Neural progenitor cell (in vitro differentiated cells): ENCODE results near the gene ASPHD2. TPM values are rescaled to one million over a fixed set of nuclear protein-coding genes. Genes with fewer than 3 reads are reported as not detected.

ENCODE experiments used
- DNase-seq: peaks from one replicate; pipeline ENCODE4 v3.0.0-alpha.2; 2016; ENCODE audit warnings: low spot score
- H2AFZ ChIP-seq: fragments of 200-600 bp; sonication (generic); replicated peaks from 2 replicates; pipeline ENCODE4 v1.6.1; 2016; ENCODE audit warnings: antibody characterized with exemption
- H3F3A ChIP-seq: fragments of 200-600 bp; sonication (generic); 2 replicates; pipeline ENCODE4 v1.6.1; 2016; ENCODE audit warnings: antibody characterized with exemption, low read depth
- H3K27ac ChIP-seq: fragments of 200-600 bp; sonication (generic); 2 replicates; pipeline ENCODE4 v1.5.1; 2016; ENCODE audit warnings: mild to moderate bottlenecking
- H3K27me3 ChIP-seq: fragments of 200-600 bp; sonication (generic); 2 replicates; pipeline ENCODE4 v1.6.1; 2016; ENCODE audit warnings: mild to moderate bottlenecking, moderate library complexity
- H3K36me3 ChIP-seq: fragments of 200-600 bp; sonication (generic); 2 replicates; pipeline ENCODE4 v1.5.1; 2016
- H3K4me1 ChIP-seq: fragments of 200-600 bp; sonication (generic); 2 replicates; pipeline ENCODE4 v1.6.1; 2016; ENCODE audit warnings: mixed run types
- H3K4me2 ChIP-seq: fragments of 200-600 bp; sonication (generic); 2 replicates; pipeline ENCODE4 v1.6.1; 2016
- H3K4me3 ChIP-seq: fragments of 200-600 bp; sonication (generic); 2 replicates; pipeline ENCODE4 v1.5.1; 2016
- H3K79me2 ChIP-seq: fragments of 200-600 bp; sonication (generic); 2 replicates; pipeline ENCODE4 v1.6.1; 2016; ENCODE audit warnings: low read depth
- H3K9ac ChIP-seq: fragments of 200-600 bp; sonication (generic); 2 replicates; pipeline ENCODE4 v1.6.1; 2016
- H3K9me3 ChIP-seq: fragments of 200-600 bp; sonication (generic); 2 replicates; pipeline ENCODE4 v1.5.1; 2016; ENCODE audit warnings: low read depth
- H4K20me1 ChIP-seq: fragments of 200-600 bp; sonication (generic); 2 replicates; pipeline ENCODE4 v1.6.1; 2016; ENCODE audit warnings: low read depth
- H3K27ac Mint-ChIP-seq: 3 replicates; pipeline ENCODE4 v1.8.0; 2021; ENCODE audit warnings: mixed read lengths
- H3K27me3 Mint-ChIP-seq: 2 replicates; pipeline ENCODE4 v1.8.0; 2022; ENCODE audit warnings: low read depth, mild to moderate bottlenecking, inconsistent platforms, moderate library complexity, mixed read lengths; ENCODE audit not compliant: insufficient read depth
- H3K36me3 Mint-ChIP-seq: 3 replicates; pipeline ENCODE4 v1.8.0; 2021; ENCODE audit warnings: mixed read lengths
- H3K4me1 Mint-ChIP-seq: 3 replicates; pipeline ENCODE4 v1.8.0; 2021; ENCODE audit warnings: mixed read lengths
- H3K4me3 Mint-ChIP-seq: 3 replicates; pipeline ENCODE4 v1.8.0; 2021; ENCODE audit warnings: mild to moderate bottlenecking, moderate library complexity, mixed read lengths
- H3K9me3 Mint-ChIP-seq: 3 replicates; pipeline ENCODE4 v1.8.0; 2020; ENCODE audit warnings: mixed read lengths
- CTCF ChIP-seq: fragments of 200-600 bp; sonication (generic); IDR thresholded peaks from 2 replicates; pipeline ENCODE4 v1.5.1; 2017; ENCODE audit warnings: antibody characterized with exemption, mild to moderate bottlenecking
- EZH2 ChIP-seq: fragments of 200-600 bp; sonication (generic); IDR thresholded peaks from 2 replicates; pipeline ENCODE4 v1.6.1; 2017; ENCODE audit warnings: antibody characterized with exemption, mild to moderate bottlenecking, moderate library complexity
- EZH2phosphoT487 ChIP-seq: fragments of 200-600 bp; sonication (generic); IDR thresholded peaks from 2 replicates; pipeline ENCODE4 v1.6.1; 2017; ENCODE audit warnings: antibody characterized with exemption
- total RNA-seq: library from RNA; depleted of rRNA; stranded (reverse); fragments of >200 nt; gene quantifications from 2 replicates; pipeline ENCODE4 v1.2.3, GENCODE V29; 2015; ENCODE audit warnings: low replicate concordance

The ASPHD2 gene
- total RNA-seq, 1 donor from 2014 or later, result 9.3 TPM

GRCh38 chr22:26482161-26482560, 53.1 kb downstream of the ASPHD2 start:
- Histone ChIP-seq H3K27ac (no peak overlapping the region), H3K79me2 (peaks cover 79% of the 10 kb centered on the region), H3K9me3 (no peaks in the 10 kb centered on the region), H3K9ac (no peak overlapping the region), H3K27me3 (no peaks in the 10 kb centered on the region), H2AFZ (no peak overlapping the region), H3F3A (peaks cover 23% of the 10 kb centered on the region), H3K4me1 (peaks cover 25% of the 10 kb centered on the region), H3K4me3 (no peak overlapping the region), H4K20me1 (peaks cover 4% of the 10 kb centered on the region), H3K36me3 (no peaks in the 10 kb centered on the region), H3K4me2 (peak overlapping the region; percentile 95)
- H3K27me3 Mint-ChIP-seq, result peaks cover 3% of the 10 kb centered on the region
- TF ChIP-seq EZH2, result no peak
- TF ChIP-seq EZH2phosphoT487, result no peak
- TF ChIP-seq CTCF, result no peak
- H3K36me3 Mint-ChIP-seq, result peaks cover 7% of the 10 kb centered on the region
- H3K4me3 Mint-ChIP-seq, result peak overlapping the region; percentile 98
- H3K9me3 Mint-ChIP-seq, result no peaks in the 10 kb centered on the region
- H3K27ac Mint-ChIP-seq, result no peak overlapping the region
- peaks cover 55% of the 10 kb centered on the region for H3K4me1 Mint-ChIP-seq
- no peak for DNase-seq

- H3K36me3 ChIP-seq, result no peaks in the 10 kb centered on the region
- peak overlapping the region; percentile 95 for H3K4me2 ChIP-seq
- Mint-ChIP-seq H3K27me3 (peaks cover 3% of the 10 kb centered on the region), H3K9me3 (no peaks in the 10 kb centered on the region), H3K4me1 (peaks cover 47% of the 10 kb centered on the region), H3K27ac (peak overlapping the region; percentile 97), H3K4me3 (peak overlapping the region; percentile 98), H3K36me3 (peaks cover 2% of the 10 kb centered on the region)
- H4K20me1 ChIP-seq, result peaks cover 4% of the 10 kb centered on the region
- peaks cover 23% of the 10 kb centered on the region for H3F3A ChIP-seq
- no peak for TF ChIP-seq CTCF
- no peak for TF ChIP-seq EZH2phosphoT487
- TF ChIP-seq EZH2, result no peak
- no peaks in the 10 kb centered on the region for H3K9me3 ChIP-seq
- no peaks in the 10 kb centered on the region for H3K27me3 ChIP-seq
- peak overlapping the region; percentile 22 for H2AFZ ChIP-seq
- no peak for DNase-seq
- peaks cover 77% of the 10 kb centered on the region for H3K79me2 ChIP-seq
- peaks cover 25% of the 10 kb centered on the region for H3K4me1 ChIP-seq
- H3K27ac ChIP-seq, result peak overlapping the region; percentile 91
- H3K9ac ChIP-seq, result peak overlapping the region; percentile 91
- H3K4me3 ChIP-seq, result peak overlapping the region; percentile 78
Measured at GRCh38 chr22:26483043-26483438, 54.0 kb downstream of the ASPHD2 start.

GRCh38 chr22:26483439-26484359, 54.6 kb downstream of the ASPHD2 start, which contains the start of the genes HPS4 and SRRD:
HPS4 (minus strand) TSS chr22:26483783; CDS start chr22:26481762, 2,021 bp downstream.
SRRD (plus strand) TSS chr22:26483877; CDS start chr22:26483891, 14 bp downstream.
- Histone ChIP-seq H3K9me3 (no peaks in the 10 kb centered on the region), H3K4me1 (peaks cover 25% of the 10 kb centered on the region), H2AFZ (peak within 1 kb of the TSS; percentile 47), H3F3A (peaks cover 23% of the 10 kb centered on the region), H3K27ac (peak within 1 kb of the TSS; percentile 91), H3K36me3 (no peaks in the 10 kb centered on the region), H3K27me3 (no peaks in the 10 kb centered on the region), H3K4me3 (peak within 1 kb of the TSS; percentile 78), H3K9ac (peak within 1 kb of the TSS; percentile 91), H3K4me2 (peak within 1 kb of the TSS; percentile 95), H4K20me1 (peaks cover 4% of the 10 kb centered on the region), H3K79me2 (peaks cover 73% of the 10 kb centered on the region)
- Mint-ChIP-seq H3K27ac (peak within 1 kb of the TSS; percentile 97), H3K27me3 (peaks cover 3% of the 10 kb centered on the region), H3K4me3 (peak within 1 kb of the TSS; percentile 98), H3K9me3 (no peaks in the 10 kb centered on the region), H3K36me3 (peaks cover 7% of the 10 kb centered on the region), H3K4me1 (peaks cover 46% of the 10 kb centered on the region)
- TF ChIP-seq EZH2 (peak; percentile 33), CTCF (no peak)
- peak; percentile 98 for DNase-seq
